ENCODE results near the gene REPIN1. TPM values are rescaled to one million over a fixed set of nuclear protein-coding genes. Genes with fewer than 3 reads are reported as not detected.

Gene REPIN1
- total and polyA plus RNA-seq, 9 of the 15 experiments (the other 6 are each of a cell fraction or from before 2014, with no cell fraction given) = 8.1 to 283 (median 94.3) TPM

DNA sequence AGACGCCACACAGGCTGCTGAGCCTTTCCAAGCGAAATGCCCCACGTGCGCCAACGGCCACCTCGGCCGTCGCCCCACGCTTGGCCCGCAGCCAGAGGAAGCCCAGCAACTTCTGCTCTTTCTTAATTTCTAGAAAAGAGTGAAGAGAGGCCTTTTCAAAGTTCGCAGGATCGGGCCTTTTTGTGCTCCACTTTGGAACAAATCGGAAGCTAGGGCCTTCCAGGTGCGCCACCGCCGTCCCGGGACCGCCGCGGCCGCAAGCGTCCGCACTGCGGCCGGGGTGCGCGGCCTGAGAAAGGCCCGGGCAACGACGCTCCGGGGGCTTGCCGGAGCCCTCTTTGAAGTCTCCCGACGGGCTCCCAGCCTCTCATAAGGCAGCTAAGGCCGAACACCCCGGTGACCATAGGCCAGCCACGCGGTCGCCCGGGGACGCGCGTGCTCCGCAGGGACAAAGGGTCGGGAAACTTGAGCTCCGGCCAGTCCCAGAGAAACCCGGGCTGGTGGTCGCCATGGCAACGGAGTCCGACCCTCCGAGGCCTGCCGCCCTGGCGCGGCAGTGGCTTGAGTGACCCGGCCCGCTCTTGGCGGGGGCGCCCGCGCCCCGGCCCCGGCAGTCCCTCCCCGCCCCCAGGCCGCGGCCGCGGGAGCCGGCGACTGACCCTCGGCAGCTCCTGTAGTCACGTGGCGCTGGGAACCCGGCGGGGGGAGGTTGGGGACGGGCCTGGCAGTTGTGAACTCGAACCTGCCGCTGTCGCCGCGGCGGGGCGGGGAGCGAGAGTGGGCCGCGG, at the start of gene REPIN1 (continued):
- TF ChIP-seq, protein P1, sequence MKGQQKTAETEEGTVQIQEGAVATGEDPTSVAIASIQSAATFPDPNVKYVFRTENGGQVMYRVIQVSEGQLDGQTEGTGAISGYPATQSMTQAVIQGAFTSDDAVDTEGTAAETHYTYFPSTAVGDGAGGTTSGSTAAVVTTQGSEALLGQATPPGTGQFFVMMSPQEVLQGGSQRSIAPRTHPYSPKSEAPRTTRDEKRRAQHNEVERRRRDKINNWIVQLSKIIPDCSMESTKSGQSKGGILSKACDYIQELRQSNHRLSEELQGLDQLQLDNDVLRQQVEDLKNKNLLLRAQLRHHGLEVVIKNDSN (CRISPR knock-in tag; IDR thresholded peaks at IDR 0.05) = peak; percentile 91
- TF ChIP-seq SIRT6 (IDR thresholded peaks at IDR 0.05; ENCODE audit: low read depth, low read length) = no peak
- TF ChIP-seq, protein P2, sequence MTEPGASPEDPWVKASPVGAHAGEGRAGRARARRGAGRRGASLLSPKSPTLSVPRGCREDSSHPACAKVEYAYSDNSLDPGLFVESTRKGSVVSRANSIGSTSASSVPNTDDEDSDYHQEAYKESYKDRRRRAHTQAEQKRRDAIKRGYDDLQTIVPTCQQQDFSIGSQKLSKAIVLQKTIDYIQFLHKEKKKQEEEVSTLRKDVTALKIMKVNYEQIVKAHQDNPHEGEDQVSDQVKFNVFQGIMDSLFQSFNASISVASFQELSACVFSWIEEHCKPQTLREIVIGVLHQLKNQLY (CRISPR knock-in tag; conservative IDR thresholded peaks at IDR 0.05) = peak in 1 of 2 experiments; percentile 80; a peak in 2 of 4 replicates
- TF ChIP-seq SMC3 (conservative IDR thresholded peaks at IDR 0.05; ENCODE audit: insufficient read depth, low read depth, low read length) = 0 out of 2 replicates have a peak, but pooled peaks have one; percentile 2
- no peak for TF ChIP-seq NR2C1 (IDR thresholded peaks at IDR 0.05)
- TF ChIP-seq NR2C1 (tag; IDR thresholded peaks at IDR 0.05) = 0 out of 2 replicates have a peak, but pooled peaks have one; percentile 31
- TF ChIP-seq EHMT2 (IDR thresholded peaks at IDR 0.05) = no peak
- no peak for TF ChIP-seq ZNF668 (CRISPR knock-in tag; IDR thresholded peaks at IDR 0.05)
- TF ChIP-seq, protein P3, sequence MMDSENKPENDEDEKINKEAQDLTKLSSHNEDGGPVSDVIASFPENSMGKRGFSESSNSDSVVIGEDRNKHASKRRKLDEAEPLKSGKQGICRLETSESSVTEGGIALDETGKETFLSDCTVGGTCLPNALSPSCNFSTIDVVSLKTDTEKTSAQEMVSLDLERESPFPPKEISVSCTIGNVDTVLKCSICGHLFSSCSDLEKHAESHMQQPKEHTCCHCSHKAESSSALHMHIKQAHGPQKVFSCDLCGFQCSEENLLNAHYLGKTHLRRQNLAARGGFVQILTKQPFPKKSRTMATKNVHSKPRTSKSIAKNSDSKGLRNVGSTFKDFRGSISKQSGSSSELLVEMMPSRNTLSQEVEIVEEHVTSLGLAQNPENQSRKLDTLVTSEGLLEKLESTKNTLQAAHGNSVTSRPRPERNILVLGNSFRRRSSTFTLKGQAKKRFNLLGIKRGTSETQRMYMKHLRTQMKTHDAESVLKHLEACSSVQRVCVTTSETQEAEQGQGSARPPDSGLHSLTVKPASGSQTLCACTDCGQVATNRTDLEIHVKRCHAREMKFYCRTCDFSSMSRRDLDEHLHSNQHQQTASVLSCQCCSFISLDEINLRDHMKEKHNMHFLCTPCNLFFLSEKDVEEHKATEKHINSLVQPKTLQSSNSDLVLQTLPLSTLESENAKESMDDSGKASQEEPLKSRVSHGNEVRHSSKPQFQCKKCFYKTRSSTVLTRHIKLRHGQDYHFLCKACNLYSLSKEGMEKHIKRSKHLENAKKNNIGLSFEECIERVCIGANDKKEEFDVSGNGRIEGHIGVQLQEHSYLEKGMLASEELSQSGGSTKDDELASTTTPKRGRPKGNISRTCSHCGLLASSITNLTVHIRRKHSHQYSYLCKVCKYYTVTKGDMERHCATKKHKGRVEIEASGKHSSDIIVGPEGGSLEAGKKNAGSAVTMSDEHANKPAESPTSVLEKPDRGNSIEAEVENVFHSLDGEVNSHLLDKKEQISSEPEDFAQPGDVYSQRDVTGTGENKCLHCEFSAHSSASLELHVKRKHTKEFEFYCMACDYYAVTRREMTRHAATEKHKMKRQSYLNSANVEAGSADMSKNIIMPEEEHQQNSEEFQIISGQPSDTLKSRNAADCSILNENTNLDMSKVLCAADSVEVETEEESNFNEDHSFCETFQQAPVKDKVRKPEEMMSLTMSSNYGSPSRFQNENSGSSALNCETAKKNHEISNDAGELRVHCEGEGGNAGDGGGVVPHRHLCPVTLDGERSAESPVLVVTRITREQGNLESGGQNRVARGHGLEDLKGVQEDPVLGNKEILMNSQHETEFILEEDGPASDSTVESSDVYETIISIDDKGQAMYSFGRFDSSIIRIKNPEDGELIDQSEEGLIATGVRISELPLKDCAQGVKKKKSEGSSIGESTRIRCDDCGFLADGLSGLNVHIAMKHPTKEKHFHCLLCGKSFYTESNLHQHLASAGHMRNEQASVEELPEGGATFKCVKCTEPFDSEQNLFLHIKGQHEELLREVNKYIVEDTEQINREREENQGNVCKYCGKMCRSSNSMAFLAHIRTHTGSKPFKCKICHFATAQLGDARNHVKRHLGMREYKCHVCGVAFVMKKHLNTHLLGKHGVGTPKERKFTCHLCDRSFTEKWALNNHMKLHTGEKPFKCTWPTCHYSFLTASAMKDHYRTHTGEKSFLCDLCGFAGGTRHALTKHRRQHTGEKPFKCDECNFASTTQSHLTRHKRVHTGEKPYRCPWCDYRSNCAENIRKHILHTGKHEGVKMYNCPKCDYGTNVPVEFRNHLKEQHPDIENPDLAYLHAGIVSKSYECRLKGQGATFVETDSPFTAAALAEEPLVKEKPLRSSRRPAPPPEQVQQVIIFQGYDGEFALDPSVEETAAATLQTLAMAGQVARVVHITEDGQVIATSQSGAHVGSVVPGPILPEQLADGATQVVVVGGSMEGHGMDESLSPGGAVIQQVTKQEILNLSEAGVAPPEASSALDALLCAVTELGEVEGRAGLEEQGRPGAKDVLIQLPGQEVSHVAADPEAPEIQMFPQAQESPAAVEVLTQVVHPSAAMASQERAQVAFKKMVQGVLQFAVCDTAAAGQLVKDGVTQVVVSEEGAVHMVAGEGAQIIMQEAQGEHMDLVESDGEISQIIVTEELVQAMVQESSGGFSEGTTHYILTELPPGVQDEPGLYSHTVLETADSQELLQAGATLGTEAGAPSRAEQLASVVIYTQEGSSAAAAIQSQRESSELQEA (IDR thresholded peaks at IDR 0.05; ENCODE audit: low read depth) = peak; percentile 90
- TF ChIP-seq, protein P4, sequence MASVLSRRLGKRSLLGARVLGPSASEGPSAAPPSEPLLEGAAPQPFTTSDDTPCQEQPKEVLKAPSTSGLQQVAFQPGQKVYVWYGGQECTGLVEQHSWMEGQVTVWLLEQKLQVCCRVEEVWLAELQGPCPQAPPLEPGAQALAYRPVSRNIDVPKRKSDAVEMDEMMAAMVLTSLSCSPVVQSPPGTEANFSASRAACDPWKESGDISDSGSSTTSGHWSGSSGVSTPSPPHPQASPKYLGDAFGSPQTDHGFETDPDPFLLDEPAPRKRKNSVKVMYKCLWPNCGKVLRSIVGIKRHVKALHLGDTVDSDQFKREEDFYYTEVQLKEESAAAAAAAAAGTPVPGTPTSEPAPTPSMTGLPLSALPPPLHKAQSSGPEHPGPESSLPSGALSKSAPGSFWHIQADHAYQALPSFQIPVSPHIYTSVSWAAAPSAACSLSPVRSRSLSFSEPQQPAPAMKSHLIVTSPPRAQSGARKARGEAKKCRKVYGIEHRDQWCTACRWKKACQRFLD (CRISPR knock-in tag; IDR thresholded peaks at IDR 0.05) = peak; percentile 93
- TF ChIP-seq, protein P5, sequence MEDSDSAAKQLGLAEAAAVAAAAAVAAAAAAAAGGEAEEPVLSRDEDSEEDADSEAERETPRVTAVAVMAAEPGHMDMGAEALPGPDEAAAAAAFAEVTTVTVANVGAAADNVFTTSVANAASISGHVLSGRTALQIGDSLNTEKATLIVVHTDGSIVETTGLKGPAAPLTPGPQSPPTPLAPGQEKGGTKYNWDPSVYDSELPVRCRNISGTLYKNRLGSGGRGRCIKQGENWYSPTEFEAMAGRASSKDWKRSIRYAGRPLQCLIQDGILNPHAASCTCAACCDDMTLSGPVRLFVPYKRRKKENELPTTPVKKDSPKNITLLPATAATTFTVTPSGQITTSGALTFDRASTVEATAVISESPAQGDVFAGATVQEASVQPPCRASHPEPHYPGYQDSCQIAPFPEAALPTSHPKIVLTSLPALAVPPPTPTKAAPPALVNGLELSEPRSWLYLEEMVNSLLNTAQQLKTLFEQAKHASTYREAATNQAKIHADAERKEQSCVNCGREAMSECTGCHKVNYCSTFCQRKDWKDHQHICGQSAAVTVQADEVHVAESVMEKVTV (CRISPR knock-in tag; IDR thresholded peaks at IDR 0.05) = no peak
- TF ChIP-seq ZNF444 (CRISPR knock-in tag; IDR thresholded peaks at IDR 0.05) = 0 out of 2 replicates have a peak, but pooled peaks have one; percentile 38
- no peak for TF ChIP-seq SMAD2 (IDR thresholded peaks at IDR 0.05; ENCODE audit: low read depth, low read length)
- TF ChIP-seq RCOR1 (IDR thresholded peaks at IDR 0.05; ENCODE audit: borderline replicate concordance in 1 of 2, low read depth in 2 of 2, low read length in 2 of 2) = no peak

Measured in K562 (cell line).